A549 treated with Mapracorat at 1 μM for 4 hours (cell line): ENCODE data around the gene MT1M. TPM values are rescaled to one million over a fixed set of nuclear protein-coding genes. Genes with fewer than 3 reads are reported as not detected.

ENCODE experiments used
- total RNA-seq: library from RNA; stranded (reverse); fragments of 200-300 nt; extraction: Qiagen RNA extraction; gene quantifications from 5 replicates; pipeline ENCODE4 v1.2.3, GENCODE V29; 2022

Gene MT1M
- not detected in 5 replicates for total RNA-seq

DNA sequence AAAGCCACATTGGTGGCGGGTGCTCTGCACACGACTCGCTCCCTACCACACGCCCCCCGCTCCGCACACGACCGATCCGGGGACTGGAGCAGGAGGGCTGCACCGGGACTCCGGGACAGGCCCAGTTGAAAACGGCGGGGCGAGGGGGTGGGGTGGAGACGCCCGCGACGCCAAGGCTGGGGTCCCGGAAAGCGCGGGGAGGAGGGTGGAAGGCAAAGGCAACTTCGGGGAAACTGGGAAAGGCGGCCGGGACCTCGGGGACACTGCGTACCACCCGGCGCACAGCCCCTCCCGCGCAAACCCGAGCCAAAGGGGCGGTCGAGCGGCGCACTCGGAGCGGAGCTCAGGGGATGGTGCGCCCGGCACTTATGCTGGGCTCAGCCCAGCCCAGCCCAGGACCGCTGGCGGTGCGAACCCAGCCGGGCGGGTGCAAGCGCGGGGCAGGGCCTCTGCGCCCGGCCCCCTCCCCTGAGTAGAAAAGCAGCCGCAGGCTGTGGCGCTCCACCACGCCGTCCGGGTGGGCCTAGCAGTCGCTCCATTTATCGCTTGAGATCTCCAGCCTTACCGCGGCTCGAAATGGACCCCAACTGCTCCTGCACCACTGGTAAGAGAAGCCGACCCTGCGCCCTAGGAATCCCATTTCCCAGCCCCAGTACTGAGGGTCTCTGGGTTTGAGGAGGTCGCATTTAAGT lies at the start of gene MT1M:
TSS of gene MT1M (plus strand) at position 504 of the 692 bp plus-strand sequence. CDS start at position 577, 73 bp downstream.

DNA sequence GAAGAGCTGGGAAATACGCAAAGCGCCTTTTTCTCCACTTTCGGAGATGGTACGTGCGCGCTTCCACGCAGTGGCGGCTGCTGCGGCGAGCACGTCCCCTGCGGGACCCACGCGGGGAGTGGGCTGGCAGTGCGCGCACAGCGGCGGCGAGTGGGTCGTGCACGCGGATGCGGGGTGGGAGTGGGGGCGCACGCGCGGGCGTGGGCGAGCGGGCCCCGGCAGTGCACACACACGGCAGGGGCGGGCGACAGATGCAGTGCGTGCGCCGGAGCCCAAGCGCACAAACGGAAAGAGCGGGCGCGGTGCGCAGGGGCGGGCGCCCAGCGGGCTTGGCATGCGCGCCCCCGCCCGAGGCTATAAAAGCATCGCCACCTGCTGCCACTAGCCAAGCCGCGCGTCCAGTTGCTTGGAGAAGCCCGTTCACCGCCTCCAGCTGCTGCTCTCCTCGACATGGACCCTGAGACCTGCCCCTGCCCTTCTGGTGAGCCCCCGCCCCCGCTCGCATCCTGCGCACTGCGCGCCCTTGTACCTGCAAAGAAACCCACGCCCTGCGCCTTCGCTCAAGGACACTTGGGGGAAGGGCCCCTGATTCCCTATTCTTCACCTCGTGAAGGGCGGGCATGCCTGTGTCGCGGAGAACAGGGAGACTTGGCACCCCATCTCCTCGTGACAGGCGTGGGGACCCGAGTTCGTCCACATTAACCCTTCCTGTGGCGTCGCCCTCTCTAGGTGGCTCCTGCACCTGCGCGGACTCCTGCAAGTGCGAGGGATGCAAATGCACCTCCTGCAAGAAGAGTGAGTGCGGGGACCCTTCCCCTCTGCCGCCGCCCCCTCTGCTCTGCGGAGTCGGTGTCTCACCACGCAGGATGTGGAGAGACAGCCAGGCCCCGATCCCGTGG lies 43.1 kb upstream of the MT1M start, which contains the start of gene MT3:
TSS of gene MT3 (plus strand) at position 388 of the 899 bp plus-strand sequence. CDS start at position 451, 63 bp downstream.

DNA sequence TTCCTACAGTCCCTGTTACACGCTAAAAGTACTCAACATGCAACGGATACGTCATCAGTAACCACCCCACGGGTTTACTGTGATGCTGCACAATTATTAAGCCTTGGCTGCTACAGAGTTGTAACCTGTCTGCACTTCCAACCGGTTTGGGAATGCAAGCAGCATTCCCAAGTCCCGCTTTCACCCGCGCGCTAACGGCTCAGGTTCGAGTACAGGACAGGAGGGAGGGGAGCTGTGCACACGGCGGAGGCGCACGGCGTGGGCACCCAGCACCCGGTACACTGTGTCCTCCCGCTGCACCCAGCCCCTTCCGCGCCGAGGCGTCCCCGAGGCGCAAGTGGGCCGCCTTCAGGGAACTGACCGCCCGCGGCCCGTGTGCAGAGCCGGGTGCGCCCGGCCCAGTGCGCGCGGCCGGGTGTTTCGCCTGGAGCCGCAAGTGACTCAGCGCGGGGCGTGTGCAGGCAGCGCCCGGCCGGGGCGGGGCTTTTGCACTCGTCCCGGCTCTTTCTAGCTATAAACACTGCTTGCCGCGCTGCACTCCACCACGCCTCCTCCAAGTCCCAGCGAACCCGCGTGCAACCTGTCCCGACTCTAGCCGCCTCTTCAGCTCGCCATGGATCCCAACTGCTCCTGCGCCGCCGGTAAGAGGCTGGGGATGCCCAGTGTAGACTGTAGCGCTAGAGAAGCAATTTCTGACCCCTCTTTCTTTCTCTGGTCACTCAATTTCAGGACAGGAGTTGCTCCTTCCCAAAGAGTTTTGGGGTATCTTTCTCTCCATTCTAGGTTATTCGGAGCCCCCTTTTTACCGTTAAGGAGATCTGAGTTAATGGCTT lies 24.2 kb upstream of the MT1M start, which contains the start of gene MT2A:
TSS of gene MT2A (plus strand) at position 542 of the 833 bp plus-strand sequence. CDS start at position 614, 72 bp downstream.

DNA sequence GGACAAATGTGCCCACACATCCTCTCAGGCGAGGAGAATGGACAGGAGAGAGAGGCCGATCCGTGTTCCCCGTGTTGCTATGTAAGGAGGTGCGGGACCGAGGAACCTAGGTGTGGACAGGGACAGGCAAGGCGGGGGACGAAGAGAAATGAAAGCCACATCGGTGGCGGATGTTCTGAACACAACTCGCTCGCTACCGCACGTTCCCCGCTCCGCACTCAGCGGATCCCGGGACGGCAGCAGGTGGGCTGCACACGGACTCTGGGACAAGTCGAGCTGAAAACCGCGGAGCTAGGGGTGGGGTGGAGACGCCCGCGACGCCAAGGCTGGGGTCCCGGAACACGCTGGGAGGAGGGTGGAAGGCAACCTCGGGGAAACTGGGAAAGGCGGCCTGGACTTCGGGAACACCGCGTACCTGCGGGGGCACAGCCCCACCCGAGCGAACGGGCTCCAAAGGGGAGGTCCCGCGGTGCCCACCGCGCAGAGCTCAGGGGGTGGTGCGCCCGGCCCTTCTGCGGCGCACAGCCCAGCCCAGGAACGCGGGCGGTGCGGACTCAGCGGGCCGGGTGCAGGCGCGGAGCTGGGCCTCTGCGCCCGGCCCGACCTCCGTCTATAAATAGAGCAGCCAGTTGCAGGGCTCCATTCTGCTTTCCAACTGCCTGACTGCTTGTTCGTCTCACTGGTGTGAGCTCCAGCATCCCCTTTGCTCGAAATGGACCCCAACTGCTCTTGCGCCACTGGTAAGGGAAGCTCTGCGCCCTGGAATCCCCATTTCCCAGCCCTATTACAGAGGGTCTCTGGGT lies 7.1 kb upstream of the MT1M start, which contains the start of gene MT1E:
TSS of gene MT1E (plus strand) at position 642 of the 803 bp plus-strand sequence. CDS start at position 713, 71 bp downstream.

DNA sequence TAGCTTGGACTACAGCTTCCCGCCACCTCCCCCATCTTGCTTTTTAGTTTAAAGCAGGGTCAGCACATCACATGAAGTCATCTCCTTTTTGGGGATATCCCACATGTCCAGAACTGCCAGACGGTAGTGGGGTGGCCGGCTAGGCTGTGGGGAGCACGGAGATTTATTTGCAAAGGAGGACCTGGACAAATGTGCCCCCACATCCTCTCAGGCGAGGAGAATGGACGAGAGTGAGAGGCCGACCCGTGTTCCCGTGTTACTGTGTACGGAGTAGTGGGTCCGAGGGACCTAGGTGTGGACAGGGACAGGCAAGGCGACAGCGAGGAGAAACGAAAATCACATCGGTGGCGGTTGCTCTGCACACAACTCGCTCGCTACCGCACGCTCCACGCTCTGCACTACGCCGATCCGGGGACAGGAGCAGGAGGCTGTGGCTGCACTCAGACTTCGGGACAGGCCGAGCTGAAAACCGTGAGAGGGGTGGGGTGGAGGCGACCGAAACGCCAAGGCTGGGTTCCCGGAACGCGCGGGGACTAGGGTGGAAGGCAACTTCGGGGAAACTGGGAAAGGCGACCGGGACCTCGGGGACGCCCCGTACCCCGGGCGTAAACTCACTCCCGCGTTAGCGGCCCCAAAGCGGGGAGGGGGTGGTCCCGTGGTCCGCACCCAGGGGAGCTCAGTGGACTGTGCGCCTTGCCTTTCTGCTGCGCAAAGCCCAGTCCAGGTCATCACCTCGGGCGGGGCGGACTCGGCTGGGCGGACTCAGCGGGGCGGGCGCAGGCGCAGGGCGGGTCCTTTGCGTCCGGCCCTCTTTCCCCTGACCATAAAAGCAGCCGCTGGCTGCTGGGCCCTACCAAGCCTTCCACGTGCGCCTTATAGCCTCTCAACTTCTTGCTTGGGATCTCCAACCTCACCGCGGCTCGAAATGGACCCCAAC lies 5.6 kb downstream of the MT1M start, which contains the start of gene MT1A:
TSS of gene MT1A (plus strand) at position 853 of the 937 bp plus-strand sequence. CDS start at position 926, 73 bp downstream.

GRCh38 chr16:56651586-56651985 lies 19.1 kb downstream of the MT1M start, which contains the start of gene MT1B:
Gene MT1B (plus strand): TSS chr16:56651886. CDS start chr16:56651954, 68 bp downstream.

DNA sequence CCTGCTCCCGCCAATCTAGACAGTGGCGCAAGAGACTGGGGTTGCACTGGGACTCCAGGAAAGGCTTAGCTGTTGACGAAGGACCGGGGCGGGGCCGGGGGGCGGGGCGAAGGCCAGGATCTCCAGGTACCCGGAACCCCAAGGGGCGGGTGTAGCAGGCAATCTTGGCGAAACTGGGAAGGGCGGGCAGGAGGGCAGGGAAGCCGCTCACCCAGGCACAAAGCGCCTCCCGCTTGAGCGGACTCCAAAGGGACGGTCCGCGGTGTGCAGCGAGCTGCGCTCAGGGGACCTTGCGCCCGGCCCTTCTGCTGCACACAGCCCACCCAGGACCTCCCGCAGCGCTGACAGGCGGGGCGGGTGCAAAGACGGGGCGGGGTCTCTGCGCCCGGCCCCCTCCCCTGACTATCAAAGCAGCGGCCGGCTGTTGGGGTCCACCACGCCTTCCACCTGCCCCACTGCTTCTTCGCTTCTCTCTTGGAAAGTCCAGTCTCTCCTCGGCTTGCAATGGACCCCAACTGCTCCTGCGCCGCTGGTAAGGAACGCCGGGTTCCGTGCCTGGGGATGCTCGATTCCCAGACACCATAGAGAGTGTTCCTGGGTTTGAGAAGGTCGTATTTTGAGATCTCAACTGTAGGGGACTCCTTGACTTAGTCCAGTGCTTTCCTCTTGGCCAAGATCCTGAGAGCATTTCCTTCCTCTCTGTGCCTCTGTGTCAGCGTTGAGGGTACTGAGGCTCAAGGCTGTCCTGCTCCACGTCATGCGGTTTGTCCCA lies 25.3 kb downstream of the MT1M start, which contains the start of gene MT1F:
TSS of gene MT1F (plus strand) at position 405 of the 772 bp plus-strand sequence. CDS start at position 505, 100 bp downstream.

DNA sequence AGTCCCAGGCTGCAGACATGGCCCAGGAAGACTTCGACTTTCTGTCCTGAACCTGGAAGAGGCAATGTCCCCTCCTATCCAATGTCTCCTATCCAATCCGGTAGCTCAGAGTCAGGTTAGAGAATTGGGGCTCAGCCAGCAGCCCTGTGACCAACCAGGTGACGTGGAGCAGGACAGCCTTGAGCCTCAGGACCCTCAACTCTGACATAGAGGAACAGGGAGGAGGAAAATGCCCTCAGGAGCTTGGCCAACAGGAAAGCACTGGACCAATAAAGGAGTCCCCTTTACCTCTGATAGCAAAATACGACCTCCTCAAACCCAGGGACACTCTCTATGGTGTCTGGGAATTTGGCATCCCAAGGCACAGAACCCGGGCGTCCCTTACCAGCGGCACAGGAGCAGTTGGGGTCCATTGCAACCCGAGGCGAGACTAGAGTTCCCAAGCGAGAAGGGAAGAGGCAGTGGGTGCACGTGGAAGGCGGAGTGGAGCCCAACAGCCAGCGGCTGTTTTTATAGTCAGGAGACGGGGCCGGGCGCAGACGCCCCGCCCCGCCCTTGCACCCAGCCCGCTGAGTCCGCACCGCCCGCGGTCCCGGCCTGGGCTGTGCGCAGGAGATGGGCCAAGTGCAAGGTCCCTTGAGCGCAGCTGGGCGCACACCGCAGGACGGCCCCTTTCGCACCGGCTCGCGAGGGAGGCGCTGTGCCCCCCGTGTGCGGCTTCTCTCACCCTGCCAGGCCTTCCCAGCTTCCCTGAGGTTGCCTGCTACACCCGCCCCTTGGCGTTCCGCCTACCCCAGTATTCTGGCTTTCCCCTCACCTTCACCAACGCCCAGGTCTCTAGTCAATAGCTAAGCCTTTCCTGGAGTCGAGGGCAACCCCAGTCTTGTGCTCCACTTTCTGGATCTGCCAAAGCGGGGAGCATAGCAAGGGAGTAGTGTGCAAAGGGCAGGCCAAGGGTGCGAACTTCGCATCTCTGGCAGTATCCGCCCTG lies 35.4 kb downstream of the MT1M start, which contains the start of gene MT1G:
TSS of gene MT1G (minus strand) at position 485 of the 991 bp plus-strand sequence. CDS start at position 413, 72 bp downstream.

GRCh38 chr16:56669005-56669839 lies 36.8 kb downstream of the MT1M start, which contains the start of gene MT1H:
Gene MT1H (plus strand): TSS chr16:56669814. CDS start chr16:56669885, 71 bp downstream.

GRCh38 chr16:56681939-56682702 lies 49.7 kb downstream of the MT1M start, which contains the start of gene MT1X:
Gene MT1X (plus strand): TSS chr16:56682470. CDS start chr16:56682541, 71 bp downstream.

Other genes starting within 250 kb of the MT1M start
- 60.1 to 73.6 TPM (median 67.2 TPM) in 5 replicates for gene AMFR, start 207.1 kb upstream of the MT1M start, total RNA-seq
- gene NUDT21, start 181.3 kb upstream of the MT1M start, total RNA-seq, result 99.1 to 127 TPM (median 121 TPM) in 5 replicates
- gene OGFOD1, start 181.1 kb upstream of the MT1M start, total RNA-seq, result 66.1 to 90.4 TPM (median 77.6 TPM) in 5 replicates
- 16.4 to 24.9 TPM (median 21.6 TPM) in 5 replicates for gene BBS2, start 112.6 kb upstream of the MT1M start, total RNA-seq
- gene MT4, start 67.6 kb upstream of the MT1M start, total RNA-seq, result not detected in 5 replicates
- gene MT3, start 43.1 kb upstream of the MT1M start, total RNA-seq, result 0.29 to 0.64 TPM (median 0.48 TPM) in 3 of 5 replicates, not detected in the others
- gene MT2A, start 24.1 kb upstream of the MT1M start, total RNA-seq, result 1,681 to 2,830 TPM (median 2,314 TPM) in 5 replicates
- gene MT1E, start 6.9 kb upstream of the MT1M start, total RNA-seq, result not detected in 5 replicates
- 20.9 to 34.1 TPM (median 28.8 TPM) in 5 replicates for gene MT1A, start 6.0 kb downstream of the MT1M start, total RNA-seq
- 0.54 to 0.70 TPM (median 0.61 TPM) in 3 of 5 replicates, not detected in the others for gene MT1B, start 19.2 kb downstream of the MT1M start, total RNA-seq
- 17.4 to 29.3 TPM (median 19.9 TPM) in 5 replicates for gene MT1F, start 25.3 kb downstream of the MT1M start, total RNA-seq
- gene MT1G, start 35.4 kb downstream of the MT1M start, total RNA-seq, result not detected in 5 replicates
- gene MT1H, start 37.2 kb downstream of the MT1M start, total RNA-seq, result not detected in 5 replicates
- gene MT1X, start 49.8 kb downstream of the MT1M start, total RNA-seq, result 443 to 894 TPM (median 703 TPM) in 5 replicates
- 87.9 to 108 TPM (median 101 TPM) in 5 replicates for gene NUP93, start 97.5 kb downstream of the MT1M start, total RNA-seq
- not detected in 5 replicates for gene SLC12A3, start 232.5 kb downstream of the MT1M start, total RNA-seq